Endothelial cell of umbilical vein (primary cell): ENCODE measurements around the gene CTIF. TPM values are rescaled to one million over a fixed set of nuclear protein-coding genes. Genes with fewer than 3 reads are reported as not detected.

Experiments
- BruUV-seq: library from RNA; stranded (reverse); fragments of 400-500 nt; replicated peaks from 2 replicates; lab custom pipeline; 2021; lab: Mats Ljungman, UMichigan
- CTCF ChIA-PET: fragments of 300-600, 350-600 bp; sonication (Branson Sonifier 250); formaldehyde crosslinking; loops from one replicate; lab custom pipeline; 2021; ENCODE audit warnings: antibody characterized with exemption, inconsistent platforms; lab: Charles Lee
- POLR2A ChIA-PET: fragments of 300-600, 350-600 bp; sonication (Branson Sonifier 250); formaldehyde crosslinking; loops from one replicate; lab custom pipeline; 2021; ENCODE audit warnings: antibody characterized with exemption, inconsistent platforms; lab: Charles Lee
- DNase-seq: peaks from one replicate; pipeline ENCODE4 v3.0.0-alpha.2; 2011; ENCODE audit warnings: low read depth, low spot score
- FAIRE-seq: peaks from 2 replicates; lab custom pipeline; 2011; peaks lifted over from hg19 to GRCh38; lab: Jason Lieb, UNC
- H2AFZ ChIP-seq: 2 replicates; pipeline ENCODE4 v1.6.0; 2012; ENCODE audit warnings: low read depth, low read length, control low read depth, inconsistent platforms
- H3K27ac ChIP-seq: 2 replicates; pipeline ENCODE4 v1.5.1; 2011; ENCODE audit warnings: low read depth, mild to moderate bottlenecking, control low read depth, low read length, moderate library complexity; ENCODE audit not compliant: insufficient read depth
- H3K27me3 ChIP-seq, 2 experiments: 2 replicates each; pipeline versions ENCODE4 v1.6.0 to v1.6.1; 2011; ENCODE audit warnings: low read length in 2 of 2, mixed read lengths in 1 of 2; ENCODE audit not compliant: control insufficient read depth in 2 of 2, insufficient read depth in 2 of 2
- H3K36me3 ChIP-seq, 2 experiments: 2 replicates in 1 of 2; 3 replicates in 1 of 2; pipeline ENCODE4 v1.5.1; 2011; ENCODE audit warnings: low read length in 2 of 2, mild to moderate bottlenecking in 1 of 2, moderate library complexity in 1 of 2; ENCODE audit not compliant: control insufficient read depth in 2 of 2, insufficient read depth in 2 of 2; ENCODE audit errors: extremely low read depth in 1 of 2
- H3K4me1 ChIP-seq: 3 replicates; pipeline ENCODE4 v1.5.1; 2011; ENCODE audit warnings: mild to moderate bottlenecking, low read length; ENCODE audit not compliant: control insufficient read depth, insufficient read depth; ENCODE audit errors: extremely low read depth
- H3K4me2 ChIP-seq: 2 replicates; pipeline ENCODE4 v1.6.1; 2011; ENCODE audit warnings: low read length, control low read depth, mixed read lengths; ENCODE audit not compliant: insufficient read depth
- H3K4me3 ChIP-seq, 3 experiments: fragments of 200-600 bp in 1 of 3; sonication (generic), shearing (Covaris generic) in 1 of 3; replicated peaks in 1 of 3; 2 replicates each; pipeline ENCODE4 v1.5.1; 2011 to 2016; ENCODE audit warnings: control low read depth in 3 of 3, low read length in 3 of 3, mild to moderate bottlenecking in 2 of 3, inconsistent platforms in 1 of 3, low read depth in 1 of 3, moderate library complexity in 1 of 3; ENCODE audit not compliant: insufficient read depth in 1 of 3
- H3K79me2 ChIP-seq: 2 replicates; pipeline ENCODE4 v1.6.0; 2012; ENCODE audit warnings: low read length, inconsistent platforms; ENCODE audit not compliant: control insufficient read depth, insufficient read depth
- H3K9ac ChIP-seq: replicated peaks from 2 replicates; pipeline ENCODE3; 2011; ENCODE audit warnings: low read length, control low read depth; ENCODE audit not compliant: insufficient read depth; ENCODE audit errors: extremely low read depth
- H3K9me1 ChIP-seq: replicated peaks from 3 replicates; pipeline ENCODE4 v1.6.0; 2011; ENCODE audit warnings: mild to moderate bottlenecking, low read length; ENCODE audit not compliant: control insufficient read depth, insufficient read depth; ENCODE audit errors: extremely low read depth
- H3K9me3 ChIP-seq: replicated peaks from 2 replicates; pipeline ENCODE4 v1.5.1; 2012; ENCODE audit warnings: low read length, inconsistent platforms; ENCODE audit not compliant: control insufficient read depth, insufficient read depth
- H4K20me1 ChIP-seq: replicated peaks from 2 replicates; pipeline ENCODE3; 2011; ENCODE audit warnings: mild to moderate bottlenecking, low read length; ENCODE audit not compliant: control insufficient read depth, insufficient read depth; ENCODE audit errors: extremely low read depth
- EZH2 ChIP-seq: IDR thresholded peaks from 2 replicates; pipeline ENCODE4 v1.6.1; 2012; ENCODE audit warnings: borderline replicate concordance, low read depth, mild to moderate bottlenecking, moderate library complexity, low read length, inconsistent platforms; ENCODE audit not compliant: severe bottlenecking
- FOS ChIP-seq: IDR thresholded peaks from 2 replicates; pipeline ENCODE4 v1.6.1; 2011; ENCODE audit warnings: mild to moderate bottlenecking, low read length, moderate library complexity, borderline replicate concordance; ENCODE audit not compliant: insufficient read depth
- GATA2 ChIP-seq: IDR thresholded peaks from 2 replicates; pipeline ENCODE4 v1.7.0; 2011; ENCODE audit warnings: low read depth, mild to moderate bottlenecking, moderate library complexity, mixed read lengths, low read length; ENCODE audit not compliant: insufficient read length, insufficient read depth
- JUN ChIP-seq: IDR thresholded peaks from 2 replicates; pipeline ENCODE4 v1.6.1; 2011; ENCODE audit warnings: borderline replicate concordance, low read depth; ENCODE audit not compliant: insufficient read length, insufficient read depth
- MYC ChIP-seq: IDR thresholded peaks from one replicate; pipeline ENCODE4 v1.6.1; 2011; ENCODE audit warnings: mild to moderate bottlenecking, low read depth, low read length
- POLR2A ChIP-seq: IDR thresholded peaks from 2 replicates; pipeline ENCODE4 v1.6.1; 2012; ENCODE audit warnings: low read depth, mild to moderate bottlenecking, control low read depth, low read length
- POLR2AphosphoS5 ChIP-seq: IDR thresholded peaks from 2 replicates; pipeline ENCODE4 v1.6.1; 2012; ENCODE audit warnings: low read depth, mild to moderate bottlenecking, control low read depth, low read length, moderate library complexity; ENCODE audit not compliant: insufficient read depth
- dilution Hi-C: fragments of 300-500 bp; cut with MboI; formaldehyde crosslinking; loops from one replicate; pipeline ENCODE4 v1.15.0; 2019; ENCODE audit warnings: low sequenced_read_pairs; ENCODE audit not compliant: extremely low pct_ligation_motif_present
- intact Hi-C: fragments of 100-400 bp; cut with micrococcal nuclease; formaldehyde crosslinking; loops from one replicate; pipeline ENCODE4 v1.10.0; 2022
- polyA plus RNA-seq, 4 experiments: library from polyadenylated mRNA; depleted of rRNA in 3 of 4; stranded (reverse) in 3 of 4; unstranded in 1 of 4; fragments of >200 nt; gene quantifications; 2 replicates each; pipeline versions ENCODE4 v1.2.1 to v1.2.3, GENCODE V29; 2011 to 2012; ENCODE audit warnings: missing spikeins in 1 of 4
- total RNA-seq: library from RNA; stranded (reverse); gene quantifications from 2 replicates; pipeline ENCODE4 v1.2.3, GENCODE V29; 2021
- TF ChIP-seq, protein P1 (sequence below), 2 donors: IDR thresholded peaks; 1 replicate in 1 of 2; 2 replicates in 1 of 2; pipeline ENCODE4 v1.5.1; 2011; ENCODE audit warnings: low read length in 2 of 2, mild to moderate bottlenecking in 2 of 2, moderate library complexity in 2 of 2, control low read depth in 1 of 2, inconsistent platforms in 1 of 2, low read depth in 1 of 2; ENCODE audit not compliant: insufficient read depth in 1 of 2; ENCODE audit errors: extremely low read depth in 1 of 2
- TF ChIP-seq, protein P2 (sequence below): IDR thresholded peaks from 2 replicates; pipeline ENCODE4 v1.6.1; 2011; ENCODE audit not compliant: insufficient read depth, insufficient read length

CTIF gene
- total and polyA plus RNA-seq, 2 donors (not counting 3 experiments of a cell fraction or from before 2014, with no cell fraction given) = 20.9 to 57.7 TPM

DNA sequence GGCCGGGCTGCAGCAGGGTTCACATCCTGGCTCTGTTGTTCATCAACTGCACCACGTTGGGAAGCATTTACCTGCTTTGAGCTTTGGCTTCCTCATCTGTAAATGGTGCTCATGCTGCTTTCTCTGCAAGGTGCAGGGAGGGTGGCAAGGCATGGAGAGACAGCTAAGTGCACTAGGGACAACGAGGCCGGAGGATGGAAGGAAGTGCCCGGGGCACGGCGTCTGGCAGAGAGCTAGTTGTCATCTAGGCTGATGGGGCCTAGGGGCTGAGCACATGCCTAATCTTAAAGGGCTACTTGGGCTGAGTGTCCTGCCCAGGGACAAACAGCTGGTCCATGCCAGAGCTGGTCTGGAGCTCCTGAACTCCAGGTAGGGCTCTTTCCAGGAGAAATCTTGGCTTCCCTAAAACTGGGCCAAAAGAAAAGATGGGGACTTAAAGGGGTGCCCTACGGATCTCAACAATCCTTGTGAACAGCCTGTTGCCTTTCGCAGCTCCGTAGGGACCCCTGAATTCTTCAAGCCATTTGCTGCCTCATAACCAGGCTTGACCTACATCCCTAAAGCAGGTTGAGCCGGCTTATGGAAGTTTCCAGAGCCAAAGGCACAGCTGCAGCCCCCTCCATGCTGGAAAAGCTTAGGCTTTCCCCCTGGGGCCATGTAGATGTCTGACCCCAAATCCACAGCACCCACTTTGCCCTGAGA, 281.1 kb downstream of the CTIF start:
- POLR2A ChIA-PET = no interaction called here
- DNase-seq (no peak), FAIRE-seq (no peak)
- Histone ChIP-seq H3K4me3 (no peak overlapping the region), H3K27me3 (no peaks in the 10 kb centered on the region), H3K4me2 (no peak overlapping the region), H3K27ac (no peak overlapping the region), H3K9me3 (no peaks in the 10 kb centered on the region), H2AFZ (no peak overlapping the region), H3K9ac (no peak overlapping the region), H3K4me1 (peaks cover 2% of the 10 kb centered on the region), H3K9me1 (no peaks in the 10 kb centered on the region), H4K20me1 (no peaks in the 10 kb centered on the region), H3K79me2 (no peaks in the 10 kb centered on the region), H3K36me3 (peaks cover 0 to 3% of the 10 kb centered on the region in 2 experiments)
- no TSS peak for BruUV-seq
- intact Hi-C loops = no loop called here
- TF ChIP-seq, protein P1, sequence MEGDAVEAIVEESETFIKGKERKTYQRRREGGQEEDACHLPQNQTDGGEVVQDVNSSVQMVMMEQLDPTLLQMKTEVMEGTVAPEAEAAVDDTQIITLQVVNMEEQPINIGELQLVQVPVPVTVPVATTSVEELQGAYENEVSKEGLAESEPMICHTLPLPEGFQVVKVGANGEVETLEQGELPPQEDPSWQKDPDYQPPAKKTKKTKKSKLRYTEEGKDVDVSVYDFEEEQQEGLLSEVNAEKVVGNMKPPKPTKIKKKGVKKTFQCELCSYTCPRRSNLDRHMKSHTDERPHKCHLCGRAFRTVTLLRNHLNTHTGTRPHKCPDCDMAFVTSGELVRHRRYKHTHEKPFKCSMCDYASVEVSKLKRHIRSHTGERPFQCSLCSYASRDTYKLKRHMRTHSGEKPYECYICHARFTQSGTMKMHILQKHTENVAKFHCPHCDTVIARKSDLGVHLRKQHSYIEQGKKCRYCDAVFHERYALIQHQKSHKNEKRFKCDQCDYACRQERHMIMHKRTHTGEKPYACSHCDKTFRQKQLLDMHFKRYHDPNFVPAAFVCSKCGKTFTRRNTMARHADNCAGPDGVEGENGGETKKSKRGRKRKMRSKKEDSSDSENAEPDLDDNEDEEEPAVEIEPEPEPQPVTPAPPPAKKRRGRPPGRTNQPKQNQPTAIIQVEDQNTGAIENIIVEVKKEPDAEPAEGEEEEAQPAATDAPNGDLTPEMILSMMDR (IDR thresholded peaks at IDR 0.05; ENCODE audit: extremely low read depth in 1 of 2, insufficient read depth in 1 of 2, low read depth in 1 of 2, low read length in 2 of 2) = no peak
- TF ChIP-seq JUN = no peak
- TF ChIP-seq, protein P2, sequence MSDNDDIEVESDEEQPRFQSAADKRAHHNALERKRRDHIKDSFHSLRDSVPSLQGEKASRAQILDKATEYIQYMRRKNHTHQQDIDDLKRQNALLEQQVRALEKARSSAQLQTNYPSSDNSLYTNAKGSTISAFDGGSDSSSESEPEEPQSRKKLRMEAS = no peak
- no peak for TF ChIP-seq GATA2
- TF ChIP-seq FOS = no peak
- TF ChIP-seq POLR2A = no peak
- TF ChIP-seq POLR2AphosphoS5 = no peak
- TF ChIP-seq MYC = no peak
- no peak for TF ChIP-seq EZH2
- CTCF ChIA-PET = interaction anchor here (0.9 kb wide), 1 partner anchor 40 kb away, joined by 3 read pairs; no protein-coding TSS in a partner anchor
- dilution Hi-C loops = no loop called here
